ENCODE measurements around the gene COL9A1. TPM values are rescaled to one million over a fixed set of nuclear protein-coding genes. Genes with fewer than 3 reads are reported as not detected.

COL9A1 gene
- total and polyA plus RNA-seq, 2 experiments from 2014 or later, result 1.6 to 2.3 TPM

- H3K9me2 ChIP-seq (replicated peaks; ENCODE audit: insufficient read depth), result no peaks in the 10 kb centered on the region
- H3K4me2 ChIP-seq, result no peak overlapping the region
- H3K9me3 ChIP-seq (ENCODE audit: low read depth), result no peaks in the 10 kb centered on the region
- no peaks in the 10 kb centered on the region for H3K79me2 ChIP-seq
- WGBS (ENCODE audit: low lambda C conversion rate, missing lambda C conversion rate), result 72% methylated on average over 8 of the region's 8 CpGs
- no peak overlapping the region for H2AFZ ChIP-seq
- no peak overlapping the region for H3K27ac ChIP-seq
- no peaks in the 10 kb centered on the region for H3K27me3 ChIP-seq
- H4K20me1 ChIP-seq (ENCODE audit: insufficient read depth, poor library complexity, severe bottlenecking), result no peaks in the 10 kb centered on the region
- TF ChIP-seq, protein P1, sequence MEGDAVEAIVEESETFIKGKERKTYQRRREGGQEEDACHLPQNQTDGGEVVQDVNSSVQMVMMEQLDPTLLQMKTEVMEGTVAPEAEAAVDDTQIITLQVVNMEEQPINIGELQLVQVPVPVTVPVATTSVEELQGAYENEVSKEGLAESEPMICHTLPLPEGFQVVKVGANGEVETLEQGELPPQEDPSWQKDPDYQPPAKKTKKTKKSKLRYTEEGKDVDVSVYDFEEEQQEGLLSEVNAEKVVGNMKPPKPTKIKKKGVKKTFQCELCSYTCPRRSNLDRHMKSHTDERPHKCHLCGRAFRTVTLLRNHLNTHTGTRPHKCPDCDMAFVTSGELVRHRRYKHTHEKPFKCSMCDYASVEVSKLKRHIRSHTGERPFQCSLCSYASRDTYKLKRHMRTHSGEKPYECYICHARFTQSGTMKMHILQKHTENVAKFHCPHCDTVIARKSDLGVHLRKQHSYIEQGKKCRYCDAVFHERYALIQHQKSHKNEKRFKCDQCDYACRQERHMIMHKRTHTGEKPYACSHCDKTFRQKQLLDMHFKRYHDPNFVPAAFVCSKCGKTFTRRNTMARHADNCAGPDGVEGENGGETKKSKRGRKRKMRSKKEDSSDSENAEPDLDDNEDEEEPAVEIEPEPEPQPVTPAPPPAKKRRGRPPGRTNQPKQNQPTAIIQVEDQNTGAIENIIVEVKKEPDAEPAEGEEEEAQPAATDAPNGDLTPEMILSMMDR (IDR thresholded peaks at IDR 0.05; ENCODE audit: poor library complexity), result no peak
- TF ChIP-seq EZH2 (IDR thresholded peaks at IDR 0.05; ENCODE audit: borderline replicate concordance) (no peak), EZH2phosphoT487 (IDR thresholded peaks at IDR 0.05; ENCODE audit: low read depth, severe bottlenecking, unreplicated experiment) (no peak)
- DNase-seq (ENCODE audit: low spot score), result no peak
- no peaks in the 10 kb centered on the region for H3K36me3 ChIP-seq (replicated peaks; ENCODE audit: insufficient read depth, low read depth)
- peaks cover 4% of the 10 kb centered on the region for H3K4me1 ChIP-seq (ENCODE audit: insufficient read depth)
- no peak overlapping the region for H3K4me3 ChIP-seq
Observed at GRCh38 chr6:70270287-70271005, 32.4 kb downstream of the COL9A1 start.

DNA sequence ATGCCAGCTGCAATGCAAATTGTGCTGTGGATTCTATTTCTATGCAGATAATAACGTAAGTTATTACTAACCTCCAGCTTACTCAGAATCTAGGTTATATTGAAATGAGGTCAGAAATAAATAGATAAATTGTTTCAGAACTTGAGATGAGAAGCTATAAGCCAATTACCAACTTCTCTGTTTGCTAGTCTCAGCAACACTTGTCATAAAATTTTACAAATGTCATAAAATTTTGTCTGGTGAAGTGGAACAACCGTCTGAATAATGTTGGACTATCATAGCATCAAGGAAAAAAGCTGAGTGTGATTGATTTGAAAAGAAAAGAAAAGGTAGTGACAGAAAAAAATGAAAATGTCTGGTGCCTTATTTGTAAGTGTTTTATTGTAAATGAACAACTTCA, 36.7 kb downstream of the COL9A1 start:
- no peaks in the 10 kb centered on the region for H3K79me2 ChIP-seq
- no peaks in the 10 kb centered on the region for H3K36me3 ChIP-seq (replicated peaks; ENCODE audit: insufficient read depth, low read depth)
- TF ChIP-seq, protein P1 (IDR thresholded peaks at IDR 0.05; ENCODE audit: poor library complexity), result no peak
- TF ChIP-seq EZH2 (IDR thresholded peaks at IDR 0.05; ENCODE audit: borderline replicate concordance) (no peak), EZH2phosphoT487 (IDR thresholded peaks at IDR 0.05; ENCODE audit: low read depth, severe bottlenecking, unreplicated experiment) (no peak)
- H3K4me2 ChIP-seq, result no peak overlapping the region
- no peak overlapping the region for H3K27ac ChIP-seq
- no peaks in the 10 kb centered on the region for H4K20me1 ChIP-seq (ENCODE audit: insufficient read depth, poor library complexity, severe bottlenecking)
- H2AFZ ChIP-seq, result no peak overlapping the region
- WGBS (ENCODE audit: low lambda C conversion rate, missing lambda C conversion rate), result 49% methylated on average over 2 of the region's 2 CpGs
- H3K9me3 ChIP-seq (ENCODE audit: low read depth), result no peaks in the 10 kb centered on the region
- H3K4me3 ChIP-seq, result no peak overlapping the region
- no peaks in the 10 kb centered on the region for H3K27me3 ChIP-seq
- H3K4me1 ChIP-seq (ENCODE audit: insufficient read depth), result no peaks in the 10 kb centered on the region
- H3K9me2 ChIP-seq (replicated peaks; ENCODE audit: insufficient read depth), result no peaks in the 10 kb centered on the region
- DNase-seq (ENCODE audit: low spot score), result no peak

DNA sequence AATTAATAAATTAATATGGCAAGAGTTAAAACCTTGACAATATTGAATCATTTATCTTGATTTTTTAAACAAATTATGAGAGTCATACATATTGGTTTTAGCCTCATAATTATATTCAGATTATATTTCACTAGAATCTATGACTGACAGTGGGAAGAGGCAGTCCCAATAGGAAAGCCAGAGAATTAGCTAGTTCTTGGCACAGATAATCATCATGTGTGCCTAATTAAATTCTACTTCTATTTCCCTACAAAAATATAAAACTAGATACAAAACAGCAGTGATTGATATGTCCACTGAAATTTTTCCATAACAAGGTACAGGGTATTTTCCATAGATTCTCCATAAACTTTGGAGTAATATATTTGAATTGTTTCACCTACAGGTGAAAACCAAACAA, 38.6 kb downstream of the COL9A1 start:
- no peak overlapping the region for H3K4me3 ChIP-seq
- no peak overlapping the region for H2AFZ ChIP-seq
- H3K9me3 ChIP-seq (ENCODE audit: low read depth), result no peaks in the 10 kb centered on the region
- H3K4me2 ChIP-seq, result no peak overlapping the region
- no peaks in the 10 kb centered on the region for H3K27me3 ChIP-seq
- H3K79me2 ChIP-seq, result no peaks in the 10 kb centered on the region
- no peaks in the 10 kb centered on the region for H3K36me3 ChIP-seq (replicated peaks; ENCODE audit: insufficient read depth, low read depth)
- H3K4me1 ChIP-seq (ENCODE audit: insufficient read depth), result no peaks in the 10 kb centered on the region
- no peaks in the 10 kb centered on the region for H3K9me2 ChIP-seq (replicated peaks; ENCODE audit: insufficient read depth)
- DNase-seq (ENCODE audit: low spot score), result no peak
- TF ChIP-seq EZH2phosphoT487 (IDR thresholded peaks at IDR 0.05; ENCODE audit: low read depth, severe bottlenecking, unreplicated experiment), result no peak
- TF ChIP-seq EZH2 (IDR thresholded peaks at IDR 0.05; ENCODE audit: borderline replicate concordance), result no peak
- TF ChIP-seq, protein P1 (IDR thresholded peaks at IDR 0.05; ENCODE audit: poor library complexity), result no peak
- H3K27ac ChIP-seq, result no peak overlapping the region
- H4K20me1 ChIP-seq (ENCODE audit: insufficient read depth, poor library complexity, severe bottlenecking), result no peaks in the 10 kb centered on the region

All from hepatocyte (in vitro differentiated cells).